ENCODE measurements around the gene ULK4.

ULK4 gene

DNA sequence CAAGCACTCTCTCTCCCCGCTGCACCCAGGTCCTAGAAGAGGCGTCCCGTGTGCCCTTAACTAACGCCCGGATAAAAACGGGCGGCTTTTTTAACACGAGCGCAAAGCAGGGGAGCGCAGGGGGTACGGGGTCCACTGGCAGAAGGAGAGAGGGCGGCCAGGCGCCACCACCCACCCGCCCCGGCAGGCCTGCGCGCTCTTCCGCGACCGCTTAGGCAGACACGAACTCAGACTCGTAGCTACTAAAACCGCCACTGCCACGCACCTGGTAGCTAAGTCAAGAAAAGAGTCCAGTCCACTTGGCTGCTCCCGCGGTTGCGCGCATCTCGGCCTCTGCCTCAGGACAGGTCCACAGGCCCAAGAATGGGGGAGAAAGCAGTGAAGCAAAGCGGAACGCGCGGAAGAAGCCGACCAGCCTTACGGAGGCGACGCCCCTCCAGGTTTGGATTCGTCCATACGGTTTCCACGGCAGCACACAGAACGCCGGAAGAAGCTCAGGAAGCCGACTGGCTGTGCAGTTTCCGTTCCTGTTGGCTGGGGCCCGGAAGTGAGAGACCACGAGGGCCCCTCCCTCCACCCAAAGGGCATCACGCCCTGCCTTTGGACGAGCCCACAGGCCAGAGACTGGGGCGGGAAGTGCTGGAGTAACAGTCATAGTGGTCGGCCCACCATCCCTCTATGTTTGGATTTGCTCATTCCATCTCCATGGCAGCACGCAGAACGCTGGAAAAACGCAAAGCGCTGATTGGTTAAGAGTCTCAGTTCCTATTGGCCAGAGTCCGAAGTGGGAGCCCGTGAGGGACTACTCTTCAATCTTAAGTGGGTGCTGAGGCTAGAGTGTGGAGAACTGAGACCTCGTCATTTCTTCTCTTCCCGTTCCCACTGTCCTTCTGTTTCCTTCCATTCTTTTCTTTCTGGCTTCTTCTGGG is at the start of gene ULK4:
Gene ULK4, minus strand, starts transcription at position 353 of the 929 bp plus-strand sequence. CDS start 7,344 bp downstream, outside the sequence.
- H3K27ac ChIP-seq = peak within 1 kb of the TSS; percentile 65
- TF ChIP-seq, protein P1, sequence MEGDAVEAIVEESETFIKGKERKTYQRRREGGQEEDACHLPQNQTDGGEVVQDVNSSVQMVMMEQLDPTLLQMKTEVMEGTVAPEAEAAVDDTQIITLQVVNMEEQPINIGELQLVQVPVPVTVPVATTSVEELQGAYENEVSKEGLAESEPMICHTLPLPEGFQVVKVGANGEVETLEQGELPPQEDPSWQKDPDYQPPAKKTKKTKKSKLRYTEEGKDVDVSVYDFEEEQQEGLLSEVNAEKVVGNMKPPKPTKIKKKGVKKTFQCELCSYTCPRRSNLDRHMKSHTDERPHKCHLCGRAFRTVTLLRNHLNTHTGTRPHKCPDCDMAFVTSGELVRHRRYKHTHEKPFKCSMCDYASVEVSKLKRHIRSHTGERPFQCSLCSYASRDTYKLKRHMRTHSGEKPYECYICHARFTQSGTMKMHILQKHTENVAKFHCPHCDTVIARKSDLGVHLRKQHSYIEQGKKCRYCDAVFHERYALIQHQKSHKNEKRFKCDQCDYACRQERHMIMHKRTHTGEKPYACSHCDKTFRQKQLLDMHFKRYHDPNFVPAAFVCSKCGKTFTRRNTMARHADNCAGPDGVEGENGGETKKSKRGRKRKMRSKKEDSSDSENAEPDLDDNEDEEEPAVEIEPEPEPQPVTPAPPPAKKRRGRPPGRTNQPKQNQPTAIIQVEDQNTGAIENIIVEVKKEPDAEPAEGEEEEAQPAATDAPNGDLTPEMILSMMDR (conservative IDR thresholded peaks at IDR 0.05) = no peak

DNA sequence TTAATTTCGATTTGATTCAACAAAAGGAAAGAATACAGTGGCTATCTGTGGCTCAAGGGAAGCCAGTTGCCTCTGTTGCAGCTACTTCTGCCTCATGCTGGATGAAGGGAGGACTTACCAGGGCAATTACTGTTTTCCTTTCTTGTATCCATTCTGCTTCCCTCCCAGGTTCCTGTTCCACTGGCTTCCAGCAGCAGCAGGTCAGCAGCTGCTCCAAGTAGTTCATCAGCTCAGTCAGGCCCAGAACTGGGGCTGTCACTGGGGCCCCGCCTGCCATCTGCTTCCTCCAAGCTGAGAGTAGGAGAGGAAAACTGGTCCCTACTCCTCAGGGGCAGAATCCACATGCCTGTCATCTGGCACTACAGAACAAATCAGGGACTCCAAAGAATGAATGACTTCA is 48.6 kb upstream of the ULK4 start:
- no peak overlapping the region for H3K27ac ChIP-seq
- TF ChIP-seq, protein P1 (conservative IDR thresholded peaks at IDR 0.05) = no peak

DNA sequence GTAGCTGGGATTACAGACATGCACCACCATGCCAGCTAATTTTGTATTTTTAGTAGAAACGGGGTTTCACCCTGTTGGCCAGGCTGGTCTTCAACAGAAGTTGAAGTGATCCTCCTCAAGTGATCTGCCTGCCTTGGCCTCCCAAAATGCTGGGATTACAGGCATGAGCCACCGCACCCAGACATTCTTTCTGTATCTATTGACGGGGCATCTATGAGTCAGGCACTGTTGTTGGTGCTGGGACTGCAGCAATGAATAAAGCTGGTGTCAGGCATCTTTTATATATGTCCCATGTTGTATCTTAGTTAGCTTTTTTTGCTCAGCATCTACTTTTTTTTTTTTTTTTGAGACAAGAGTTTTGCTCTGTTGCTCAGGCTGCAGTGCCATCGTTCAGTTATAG is 47.6 kb upstream of the ULK4 start:
- no peak overlapping the region for H3K27ac ChIP-seq
- TF ChIP-seq, protein P1 (conservative IDR thresholded peaks at IDR 0.05) = no peak

DNA sequence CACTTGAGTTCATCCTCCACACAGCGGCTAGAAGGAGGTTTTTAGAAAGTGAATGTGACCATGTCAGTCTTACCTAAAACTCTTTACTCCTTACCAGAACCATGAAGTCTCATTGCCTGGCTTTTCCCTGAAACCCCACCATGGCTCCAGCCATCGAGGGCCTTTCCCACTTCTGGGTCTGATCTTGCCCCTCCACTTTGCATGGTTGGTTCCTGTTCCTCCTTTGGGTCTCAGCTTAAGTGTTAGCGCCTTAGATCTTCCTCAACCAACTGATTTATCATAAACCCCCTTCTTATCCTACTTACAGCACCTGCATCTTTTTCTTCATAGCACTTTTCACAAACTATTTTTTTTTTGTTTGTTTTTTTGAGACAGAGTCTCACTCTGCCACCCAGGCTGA is 45.9 kb upstream of the ULK4 start:
- H3K27ac ChIP-seq = no peak overlapping the region
- TF ChIP-seq, protein P1 (conservative IDR thresholded peaks at IDR 0.05) = no peak

DNA sequence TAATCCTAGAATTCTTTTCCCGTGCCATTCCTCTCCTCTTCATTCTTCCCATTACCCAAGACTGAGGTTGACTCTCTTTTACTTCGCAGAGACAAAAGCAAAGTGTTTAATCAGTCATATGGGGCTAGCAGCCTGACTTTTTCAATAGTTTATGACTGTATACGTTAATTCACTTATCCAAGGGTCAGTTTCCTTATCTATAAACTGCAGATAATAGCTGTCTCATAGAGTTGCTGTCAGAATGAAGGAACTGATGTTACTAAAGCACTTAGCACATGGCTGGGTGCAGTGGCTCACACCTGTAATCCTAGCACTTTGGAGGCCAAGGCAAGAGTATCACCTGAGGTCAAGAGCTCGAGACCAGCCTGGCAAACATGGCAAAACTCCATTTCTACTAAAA is 43.5 kb upstream of the ULK4 start:
- TF ChIP-seq, protein P1 (conservative IDR thresholded peaks at IDR 0.05) = no peak
- H3K27ac ChIP-seq = no peak overlapping the region

DNA sequence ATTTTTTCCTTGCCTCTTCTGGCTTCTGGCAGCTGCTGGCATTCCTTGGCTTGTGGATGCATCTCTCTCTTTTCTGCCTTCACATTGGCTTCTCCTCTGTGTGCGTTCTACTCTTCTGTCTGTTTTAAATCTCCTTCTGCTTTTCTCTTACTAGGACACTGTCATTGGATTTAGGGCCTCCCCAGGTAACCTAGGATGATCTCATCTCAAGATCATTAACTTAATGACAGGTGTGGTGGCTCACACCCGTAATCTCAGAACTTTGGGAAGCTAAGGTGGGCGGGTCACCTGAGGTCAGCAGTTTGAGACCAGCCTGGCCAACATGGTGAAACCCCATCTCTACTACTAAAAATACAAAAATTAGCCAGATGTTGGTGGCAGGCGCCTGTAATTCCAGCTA is 40.9 kb upstream of the ULK4 start:
- H3K27ac ChIP-seq = no peak overlapping the region
- TF ChIP-seq, protein P1 (conservative IDR thresholded peaks at IDR 0.05) = no peak

DNA sequence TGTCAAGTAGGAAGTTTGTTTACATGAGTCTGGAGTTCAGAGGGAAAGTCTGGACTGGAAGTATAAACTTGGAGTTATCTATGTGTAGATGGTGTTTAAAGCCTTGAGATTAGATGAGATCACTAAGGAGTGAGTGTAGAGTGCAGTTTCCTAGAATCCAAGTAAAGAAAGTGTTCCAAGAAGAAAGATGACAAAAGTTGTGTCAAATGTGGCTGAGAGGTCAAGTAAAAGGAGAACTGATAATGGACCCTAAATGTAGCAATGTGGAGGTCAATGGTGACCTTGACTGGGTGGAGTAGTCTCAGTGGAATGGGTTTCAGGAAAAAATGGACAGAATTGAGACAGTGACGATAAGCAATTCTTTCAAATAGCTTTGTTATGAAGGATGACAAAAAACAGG is 39.9 kb upstream of the ULK4 start:
- H3K27ac ChIP-seq = no peak overlapping the region
- TF ChIP-seq, protein P1 (conservative IDR thresholded peaks at IDR 0.05) = no peak

Measured in VCaP (cell line).